AML-193 (cell line): ENCODE data around the gene ZEB1.
"Not testable (repeated sequence)": the region's sequence is repeated elsewhere in the genome, so short reads cannot be mapped to it uniquely, and the experiment has no call there.

Experiments used
- DNase-seq, 2 experiments: peaks; one replicate each; lab custom pipeline; 2025; lab: John Stamatoyannopoulos, UW

ZEB1 gene

GRCh38 chr10:31366703-31367102 is 47.7 kb downstream of the ZEB1 start:
- DNase-seq: no peak

DNA sequence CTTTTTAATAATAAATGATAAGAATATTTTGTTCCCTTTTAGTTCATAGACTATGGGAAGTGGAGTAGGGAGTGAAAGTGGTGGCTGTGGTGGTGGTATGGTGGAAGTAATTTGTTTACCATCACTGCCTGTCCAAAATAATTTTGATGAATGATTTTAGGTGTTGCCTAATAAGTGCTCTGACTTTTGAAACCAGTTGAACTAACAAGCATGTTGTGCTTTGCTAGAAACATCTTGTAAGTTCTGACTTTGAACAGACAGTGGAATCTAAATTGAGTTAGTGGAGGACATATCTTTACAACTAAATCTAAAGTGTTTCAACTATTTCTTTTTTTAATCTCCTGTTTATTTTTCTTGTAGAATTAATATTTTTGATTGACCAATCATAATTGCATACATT is 49.7 kb downstream of the ZEB1 start:
- DNase-seq: no peak

DNA sequence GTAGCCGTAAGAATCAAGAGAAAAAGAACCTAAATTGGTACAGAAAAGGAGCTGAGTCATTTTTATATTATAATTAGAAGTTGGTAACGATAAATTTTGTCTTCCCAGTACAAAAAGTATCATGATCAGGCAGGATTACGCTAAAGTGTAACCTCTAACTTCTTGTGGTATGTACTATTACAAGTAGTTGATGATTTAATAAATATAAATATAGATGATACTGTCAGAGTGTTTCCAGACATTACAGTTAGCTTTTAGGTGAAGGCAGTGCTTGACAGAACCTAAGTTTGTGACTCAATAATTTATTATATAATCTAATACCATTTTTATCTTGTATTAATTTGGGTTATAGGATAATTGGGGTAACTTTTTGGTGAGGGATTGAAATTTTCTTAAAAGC is 53.4 kb downstream of the ZEB1 start:
- DNase-seq: no peak

GRCh38 chr10:31374146-31374696 is 55.2 kb downstream of the ZEB1 start:
- no peak for DNase-seq

GRCh38 chr10:31381171-31381570 is 62.2 kb downstream of the ZEB1 start:
- DNase-seq: no peak

GRCh38 chr10:31381766-31382316 is 62.8 kb downstream of the ZEB1 start:
- DNase-seq: no peak

GRCh38 chr10:31383810-31384588 is 65.0 kb downstream of the ZEB1 start:
- no peak for DNase-seq

DNA sequence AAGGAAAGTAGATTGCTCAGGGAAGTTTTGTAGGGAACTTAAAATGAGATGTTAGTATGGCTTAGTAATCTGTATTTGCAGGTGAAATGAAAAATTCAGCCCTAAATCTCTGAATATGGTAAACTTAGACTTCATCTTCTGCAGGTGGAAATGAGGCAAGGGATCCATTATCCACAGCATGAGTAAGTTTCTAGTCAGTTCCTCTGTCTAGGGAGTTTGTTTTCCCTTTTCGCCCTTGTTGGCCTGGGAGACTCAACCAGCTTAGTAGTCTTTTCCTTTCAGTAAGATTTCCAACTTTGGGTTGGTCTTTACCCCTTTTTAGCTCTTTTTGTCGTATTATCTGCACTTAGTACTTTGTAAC is 65.6 kb downstream of the ZEB1 start:
- DNase-seq: no peak

GRCh38 chr10:31390804-31391203 is 71.8 kb downstream of the ZEB1 start:
- DNase-seq: no peak

- no peak for DNase-seq
Observed at GRCh38 chr10:31393844-31394243, 74.8 kb downstream of the ZEB1 start.

DNA sequence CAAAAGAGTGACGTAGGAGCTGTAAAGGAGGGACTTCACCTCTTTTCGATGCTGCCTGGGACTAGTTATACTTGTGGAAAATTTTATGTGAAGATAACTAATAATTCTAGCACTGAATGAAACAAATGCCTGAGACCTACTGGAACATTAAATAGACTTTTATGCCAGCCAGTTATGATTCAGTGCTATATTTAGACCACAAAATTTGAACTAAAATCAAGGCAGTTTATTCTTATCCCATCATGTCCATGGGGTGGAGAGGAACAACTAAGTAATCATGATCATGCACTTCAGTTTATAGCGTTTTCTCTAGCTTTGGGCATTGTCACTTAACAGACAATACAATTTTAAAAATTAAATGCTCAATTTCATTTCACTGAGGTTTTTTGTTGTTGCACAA is 76.7 kb downstream of the ZEB1 start:
- no peak for DNase-seq

GRCh38 chr10:31396376-31396775 is 77.4 kb downstream of the ZEB1 start:
- DNase-seq: no peak

- no peak for DNase-seq
Observed at GRCh38 chr10:31397852-31398251, 78.8 kb downstream of the ZEB1 start.

GRCh38 chr10:31399171-31399570 is 80.2 kb downstream of the ZEB1 start:
- DNase-seq: no peak

- DNase-seq: no peak
Observed at GRCh38 chr10:31399631-31400030, 80.6 kb downstream of the ZEB1 start.

DNA sequence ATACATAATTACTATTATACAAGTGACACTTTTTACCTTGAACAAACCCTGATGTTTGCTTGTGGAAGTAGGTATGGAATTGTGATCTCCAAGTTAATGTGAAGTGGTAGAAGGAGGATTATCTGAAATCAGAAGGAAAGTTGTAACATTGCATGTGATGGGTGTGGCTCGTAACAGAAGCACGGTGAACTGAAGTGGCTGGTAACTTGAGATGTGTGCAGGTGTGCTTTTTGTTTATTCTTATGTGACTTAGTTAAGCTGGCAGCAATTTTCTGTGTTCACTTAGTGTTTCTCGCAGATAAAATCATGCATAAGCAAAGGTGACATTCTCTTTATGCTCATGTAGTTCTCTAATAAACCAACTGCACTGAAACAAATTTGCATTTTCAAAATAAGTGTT is 82.3 kb downstream of the ZEB1 start:
- no peak for DNase-seq

DNA sequence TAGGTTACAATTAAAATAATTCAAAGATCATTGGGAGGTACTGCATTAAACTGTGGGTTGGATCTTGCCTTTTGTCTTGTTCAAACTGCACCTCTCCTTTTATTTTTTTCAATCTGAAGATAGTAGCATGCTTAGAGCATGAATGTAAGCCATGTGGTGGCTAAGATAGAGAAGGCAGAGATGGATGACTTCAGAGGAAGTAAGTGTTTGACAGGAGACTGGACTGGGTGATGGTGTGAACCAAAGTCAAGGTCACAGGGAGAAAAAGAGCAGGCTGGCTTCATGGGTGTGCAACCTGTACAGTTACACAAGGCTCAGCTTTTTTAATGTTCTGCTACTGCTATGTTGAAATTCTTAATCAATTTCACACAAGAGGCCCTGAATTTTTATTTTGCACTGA is 85.6 kb downstream of the ZEB1 start:
- DNase-seq: peak in 1 of 2 experiments; percentile 14

- not testable (repeated sequence) for DNase-seq
Observed at GRCh38 chr10:31405829-31406228, 86.8 kb downstream of the ZEB1 start.

DNA sequence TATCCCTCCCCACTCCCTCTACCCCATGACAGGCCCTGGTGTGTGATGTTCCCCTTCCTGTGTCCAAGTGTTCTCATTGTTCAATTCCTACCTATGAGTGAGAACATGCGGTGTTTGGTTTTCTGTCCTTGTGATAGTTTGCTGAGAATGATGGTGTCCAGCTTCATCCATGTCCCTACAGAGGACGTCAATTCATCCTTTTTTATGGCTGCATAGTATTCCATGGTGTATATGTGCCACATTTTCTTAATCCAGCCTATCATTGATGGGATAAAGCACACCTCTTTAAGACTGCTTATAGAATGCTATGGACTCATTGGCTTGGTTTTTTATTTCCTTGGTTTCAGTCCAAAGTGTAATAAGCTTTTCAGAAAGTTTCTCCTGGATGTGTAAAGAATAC is 93.4 kb downstream of the ZEB1 start:
- DNase-seq: not testable (repeated sequence)

DNA sequence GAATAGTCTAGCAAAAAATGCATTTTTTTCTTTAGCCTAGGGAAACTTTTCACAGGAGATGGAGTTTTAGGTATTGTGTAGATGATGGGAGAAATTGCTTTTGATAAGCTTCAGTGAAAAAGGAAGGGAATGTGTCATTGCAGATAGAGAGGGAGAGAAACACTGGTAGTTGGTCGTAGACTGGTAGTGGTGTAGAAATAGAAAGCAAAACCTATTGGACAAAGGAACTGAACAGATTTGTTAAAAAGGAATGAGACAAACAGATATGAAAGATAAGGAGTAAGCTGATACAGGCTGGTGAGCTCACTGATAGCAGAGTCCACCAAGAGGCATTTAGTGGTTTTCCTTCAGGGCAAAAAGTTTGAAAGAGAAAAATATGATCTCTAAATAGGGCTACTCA is 94.3 kb downstream of the ZEB1 start:
- DNase-seq: no peak

GRCh38 chr10:31418481-31418880 is 99.5 kb downstream of the ZEB1 start:
- no peak for DNase-seq

DNA sequence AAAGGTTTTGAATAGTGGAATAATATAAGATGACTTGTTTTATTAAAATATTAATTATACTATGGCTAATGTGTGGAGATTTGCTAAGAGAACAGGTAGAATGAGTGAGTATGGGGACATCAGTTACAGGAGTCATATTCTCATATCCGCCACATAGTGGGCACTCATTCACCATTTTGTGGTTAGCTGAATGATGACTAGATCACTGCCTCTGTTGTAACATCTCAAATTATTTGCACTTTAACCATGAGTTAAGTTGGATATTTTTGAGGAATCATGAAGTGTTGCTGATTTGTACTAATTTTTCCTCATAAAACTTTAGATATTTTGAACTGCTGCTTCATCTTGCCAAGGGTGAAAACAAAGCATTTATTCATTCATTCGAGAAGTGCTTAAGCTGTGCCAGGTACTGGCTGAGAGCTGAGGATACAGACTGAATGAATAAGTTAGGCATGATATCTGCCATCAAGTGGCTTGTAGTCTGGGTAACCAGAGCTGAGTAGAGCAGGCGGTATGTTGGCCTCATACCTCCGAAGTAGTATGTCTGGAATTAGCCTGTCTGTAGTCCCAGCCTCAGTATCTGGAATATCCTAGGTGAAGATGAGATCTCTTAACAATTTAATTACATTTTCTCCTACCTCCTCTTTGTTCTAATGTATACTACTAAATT is 100.5 kb downstream of the ZEB1 start:
- no peak for DNase-seq

- DNase-seq: no peak
Observed at GRCh38 chr10:31421322-31421721, 102.3 kb downstream of the ZEB1 start.
